GM19324 (cell line): ENCODE results near the gene BCAS1.
"Not testable (repeated sequence)": the region's sequence is repeated elsewhere in the genome, so short reads cannot be mapped to it uniquely, and the experiment has no call there.

Experiments used
- ATAC-seq: cut with Tn5 transposase; IDR thresholded peaks from one replicate; pipeline ENCODE4 v1.9.1; 2021; ENCODE audit warnings: mild to moderate bottlenecking, moderate library complexity; ENCODE audit not compliant: unreplicated experiment, low FRiP score

Gene BCAS1

DNA sequence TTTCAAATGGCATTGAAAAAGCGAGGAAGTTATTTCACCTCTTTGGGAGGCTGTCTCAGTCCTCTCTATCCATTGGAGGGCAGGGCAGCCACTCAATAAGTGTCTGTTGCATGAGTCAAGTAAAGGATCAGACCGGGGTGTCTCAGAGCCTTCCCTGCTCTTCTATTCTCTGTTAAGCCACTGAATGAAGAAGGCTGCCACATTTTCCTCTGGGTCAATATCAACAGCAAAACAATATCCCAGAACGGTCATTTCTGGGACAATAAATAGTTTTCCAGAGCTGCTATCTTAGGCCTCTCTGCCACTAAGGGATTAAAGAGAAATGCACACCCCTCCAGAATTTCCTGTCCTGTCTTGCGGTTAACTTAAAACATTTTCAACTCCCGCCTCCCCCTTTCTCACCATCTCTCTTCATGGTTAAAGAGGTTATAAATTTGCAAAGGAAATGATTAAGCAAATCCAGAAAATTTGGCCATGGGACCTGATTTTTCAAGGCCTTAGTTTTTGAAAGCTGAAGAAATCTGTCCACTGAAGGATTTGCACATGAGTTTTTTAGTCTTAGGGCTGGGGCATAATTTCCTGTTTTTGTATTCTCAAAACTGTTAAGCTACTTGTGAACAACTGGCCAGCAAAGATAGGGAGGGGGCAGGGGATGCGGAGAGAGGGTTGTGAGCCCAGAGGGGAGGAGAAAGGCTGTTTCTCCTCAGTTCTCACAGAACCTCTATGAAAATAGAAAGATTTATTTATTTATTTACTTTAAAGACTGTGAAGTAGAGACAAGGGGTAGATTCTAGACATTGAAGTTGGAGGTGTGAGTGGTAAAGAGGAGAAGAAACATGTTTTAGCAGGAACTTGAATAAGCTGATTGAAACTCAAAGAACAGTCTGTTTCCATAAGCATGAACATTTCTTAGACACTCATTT lies 135.7 kb downstream of the BCAS1 start:
- peak; percentile 41 for ATAC-seq

GRCh38 chr20:53933232-53933846 lies 137.1 kb downstream of the BCAS1 start:
- ATAC-seq, result no peak

DNA sequence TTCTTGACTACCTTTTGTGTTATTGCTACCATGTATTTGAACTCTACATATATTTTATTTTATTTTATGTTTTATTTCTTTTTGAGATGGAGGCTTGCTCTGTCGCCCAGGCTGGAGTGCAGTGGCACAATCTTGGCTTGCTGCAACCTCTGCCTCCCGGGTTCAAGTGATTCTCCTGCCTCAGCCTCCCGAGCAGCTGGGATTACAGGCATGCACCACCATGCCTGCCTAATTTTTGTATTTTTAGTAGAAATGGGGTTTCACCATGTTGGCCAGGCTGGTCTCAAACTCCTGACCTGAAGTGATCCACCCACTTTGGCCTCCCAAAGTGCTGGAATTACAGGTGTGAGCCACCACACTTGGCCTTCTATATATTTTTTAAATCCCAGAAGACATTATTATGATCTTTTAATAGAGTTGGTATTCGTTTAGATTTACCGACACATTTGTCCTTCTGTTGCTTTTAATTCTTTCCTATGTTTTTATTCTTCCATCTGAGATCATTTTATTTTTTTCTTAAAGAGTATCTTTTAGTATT lies 137.7 kb downstream of the BCAS1 start:
- not testable (repeated sequence) for ATAC-seq

GRCh38 chr20:53931597-53931996 lies 138.8 kb downstream of the BCAS1 start:
- ATAC-seq, result no peak

GRCh38 chr20:53930651-53931504 lies 139.5 kb downstream of the BCAS1 start:
- ATAC-seq, result peak; percentile 2

GRCh38 chr20:53929974-53930650 lies 140.3 kb downstream of the BCAS1 start:
- peak; percentile 65 for ATAC-seq

DNA sequence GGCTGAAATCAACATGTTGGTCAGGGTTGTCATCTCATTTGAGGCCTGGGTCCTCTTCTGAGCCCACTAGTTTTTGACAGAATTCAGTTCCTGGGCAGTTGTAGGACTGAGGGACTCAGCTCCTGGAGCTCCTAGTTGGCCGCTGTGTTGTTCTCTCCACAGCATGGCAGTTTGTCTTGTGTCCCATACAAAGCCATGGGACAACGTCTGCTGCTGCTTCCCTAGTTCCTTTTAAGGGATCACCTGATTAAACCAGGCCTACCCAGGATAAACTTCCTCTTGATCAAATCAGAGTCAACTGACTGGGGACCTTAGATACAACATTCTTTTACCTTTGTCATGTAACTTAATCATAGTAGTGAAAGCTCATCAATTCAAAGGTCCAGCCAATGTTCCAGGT lies 141.0 kb downstream of the BCAS1 start:
- no peak for ATAC-seq

GRCh38 chr20:53927990-53928389 lies 142.4 kb downstream of the BCAS1 start:
- no peak for ATAC-seq

DNA sequence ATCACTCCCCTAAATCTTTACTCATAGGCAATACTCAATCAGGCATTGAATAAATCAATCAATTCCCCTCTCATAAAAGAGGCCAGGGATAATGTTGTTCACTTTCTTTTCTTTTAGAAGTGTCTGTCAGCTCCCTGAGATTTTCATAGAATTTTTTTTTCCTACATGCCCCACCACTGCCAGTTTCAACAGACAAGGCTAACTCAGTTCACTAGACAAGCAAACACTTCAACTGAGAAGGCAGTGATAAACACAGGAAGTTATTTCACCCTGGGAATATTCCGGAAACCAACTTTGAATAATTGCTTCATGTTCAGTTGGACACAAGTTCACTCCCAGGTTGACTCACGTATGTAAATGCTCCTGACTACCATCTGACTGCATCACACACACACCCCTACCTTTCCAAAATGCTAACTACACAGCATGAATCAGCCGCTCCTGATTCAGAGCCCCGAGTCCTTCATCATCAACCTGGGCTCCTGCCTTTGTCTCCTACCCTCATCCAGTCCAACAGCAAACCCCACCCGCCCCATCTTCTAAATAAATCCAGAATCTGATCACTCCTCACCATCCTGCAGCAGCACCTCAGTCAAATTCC lies 143.9 kb downstream of the BCAS1 start:
- ATAC-seq, result peak; percentile 54

GRCh38 chr20:53925651-53926401 lies 144.6 kb downstream of the BCAS1 start:
- peak; percentile 2 for ATAC-seq

DNA sequence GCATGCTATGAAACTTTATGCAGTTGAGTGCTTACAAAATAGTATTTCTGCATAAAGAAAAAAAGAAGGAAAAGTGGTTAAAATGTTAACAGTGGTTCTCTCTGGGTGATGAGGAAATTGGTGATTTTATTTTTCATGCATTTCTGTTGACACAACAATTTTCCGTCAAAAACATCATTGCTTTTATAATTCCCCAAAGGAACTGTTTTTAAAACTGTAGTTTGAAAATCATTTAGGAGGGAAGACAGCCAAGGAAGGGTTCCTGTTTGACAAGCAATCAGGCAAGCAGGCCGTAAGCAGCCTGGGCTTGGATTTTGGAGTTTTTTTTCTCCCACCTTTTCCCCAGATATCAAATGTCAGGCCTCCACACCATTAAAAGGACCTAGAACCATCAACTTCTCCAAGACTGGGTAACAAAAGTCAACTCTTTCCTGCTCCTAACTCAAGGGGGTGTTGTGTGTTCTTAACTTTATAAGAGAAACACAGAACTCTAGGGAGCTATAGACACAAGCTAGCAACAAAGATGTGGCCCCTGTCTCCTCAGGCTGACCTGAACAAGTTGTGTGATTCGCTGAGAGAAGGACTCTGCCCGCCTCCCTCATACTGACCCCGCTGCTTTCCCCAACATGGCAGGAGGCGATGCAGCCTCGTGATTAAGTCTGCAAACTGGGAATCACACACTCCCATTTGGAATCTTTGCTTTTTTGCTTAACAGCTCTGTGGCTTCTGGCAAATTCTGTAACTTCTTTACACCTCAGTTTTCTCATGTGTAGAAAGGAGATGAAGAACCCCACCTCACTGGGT lies 146.6 kb downstream of the BCAS1 start:
- ATAC-seq, result no peak

DNA sequence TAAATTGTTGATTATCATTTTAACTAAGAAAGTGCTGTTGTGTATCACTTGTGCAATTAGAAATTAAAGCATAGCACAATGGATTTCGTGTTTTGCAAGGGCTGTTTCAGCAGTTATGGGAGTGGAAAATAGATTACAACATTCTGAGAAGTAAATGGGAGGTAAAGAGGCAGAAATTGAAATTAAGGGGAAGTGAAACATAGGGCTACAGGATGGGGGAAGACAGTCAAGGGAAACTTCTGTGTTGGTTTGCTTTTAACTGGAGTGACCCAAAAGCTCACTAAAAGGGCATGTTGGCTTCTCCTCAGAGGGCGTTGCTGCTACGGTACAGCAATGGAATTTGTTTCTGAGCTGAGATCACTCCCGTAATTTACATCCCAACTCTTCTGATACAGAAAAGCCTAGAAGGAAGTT lies 147.5 kb downstream of the BCAS1 start:
- no peak for ATAC-seq

- no peak for ATAC-seq
Observed at GRCh38 chr20:53921443-53921973, 148.9 kb downstream of the BCAS1 start.

DNA sequence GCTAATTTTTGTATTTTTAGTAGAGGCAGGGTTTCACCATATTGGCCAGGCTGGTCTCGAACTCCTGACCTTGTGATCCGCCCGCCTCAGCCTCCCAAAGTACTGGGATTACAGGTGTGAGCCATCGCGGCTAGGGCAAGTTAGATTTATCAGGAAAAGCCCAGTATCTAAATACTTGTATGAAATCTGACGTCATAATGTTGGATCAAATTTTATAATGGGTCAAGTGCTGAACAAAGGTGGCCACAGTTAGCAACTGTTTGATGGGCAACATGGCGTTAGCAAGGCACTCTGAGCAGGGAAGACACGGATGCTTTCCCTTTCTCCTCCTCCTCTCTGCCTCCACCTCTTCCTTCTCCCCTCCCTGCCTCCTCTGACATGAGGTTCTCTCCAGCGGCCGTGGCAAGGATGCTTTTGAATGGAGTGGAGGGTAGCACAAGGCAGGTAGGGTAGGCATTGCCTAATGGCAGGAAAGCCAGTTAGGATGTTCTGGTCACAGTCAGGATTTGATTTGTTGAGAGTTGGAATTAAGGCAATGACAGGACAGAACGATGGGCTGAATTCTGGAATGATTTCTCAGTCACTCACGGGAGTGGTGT lies 149.6 kb downstream of the BCAS1 start:
- no peak for ATAC-seq

GRCh38 chr20:53919886-53920285 lies 150.5 kb downstream of the BCAS1 start:
- no peak for ATAC-seq

DNA sequence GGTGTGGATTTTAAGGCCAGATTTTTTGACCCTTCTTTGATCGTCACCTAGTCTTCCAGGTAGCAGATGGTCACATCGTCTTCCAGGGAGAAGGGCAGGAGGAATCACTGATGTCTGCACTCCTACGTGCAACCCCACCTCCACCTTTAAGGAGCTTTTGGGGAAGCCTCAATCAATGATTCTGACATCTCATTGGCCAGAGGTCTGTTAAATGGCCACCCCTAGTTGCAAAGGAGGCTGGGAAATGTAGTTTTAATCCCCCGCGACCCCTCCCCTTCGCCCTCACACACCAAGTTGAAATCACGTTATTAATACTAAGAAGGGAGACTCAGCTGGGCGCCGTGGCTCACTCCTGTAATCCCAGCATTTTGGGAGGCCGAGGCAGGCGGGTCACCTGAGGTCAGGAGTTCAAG lies 151.4 kb downstream of the BCAS1 start:
- no peak for ATAC-seq

DNA sequence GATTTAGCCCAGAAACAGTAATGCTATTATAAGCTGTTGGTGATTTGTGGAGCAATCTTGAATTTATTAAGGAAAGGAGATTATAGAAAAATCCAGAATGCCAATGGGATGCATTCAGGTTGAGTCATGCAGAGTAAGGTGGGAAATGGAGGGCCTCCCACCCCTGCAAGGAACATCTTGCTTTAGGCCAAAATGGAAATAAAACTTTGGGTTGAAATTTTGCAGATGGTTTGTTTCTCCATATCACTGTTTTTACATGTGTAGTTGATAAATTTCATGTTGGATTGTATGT lies 152.4 kb downstream of the BCAS1 start:
- no peak for ATAC-seq
